HepG2 (cell line): ENCODE measurements around the gene TTC32. TPM values are rescaled to one million over a fixed set of nuclear protein-coding genes. Genes with fewer than 3 reads are reported as not detected.

Experiments
- ATAC-seq: fragments of 200-7000 bp; cut with Tn5 transposase; 3 replicates; pipeline ENCODE4 v1.9.1; 2020; ENCODE audit warnings: mild to moderate bottlenecking, moderate library complexity
- BruUV-seq: library from RNA; stranded (reverse); fragments of 400-500 nt; replicated peaks from 2 replicates; lab custom pipeline; 2021; lab: Mats Ljungman, UMichigan
- CTCF ChIA-PET: fragments of 300-600 bp; formaldehyde crosslinking; extraction: SDS; loops from one replicate; lab custom pipeline; 2021; ENCODE audit warnings: low total read pairs, inconsistent platforms, low intra/inter-chr PET ratio; lab: Yijun Ruan, JAX
- POLR2A ChIA-PET: fragments of 350-600 bp; sonication (Branson Sonifier 250); formaldehyde crosslinking; loops from one replicate; lab custom pipeline; 2020; ENCODE audit warnings: antibody characterized with exemption, inconsistent platforms; lab: Yijun Ruan, JAX
- DNase-seq: peaks from one replicate; pipeline ENCODE4 v3.0.0-alpha.2; 2015; ENCODE audit warnings: low spot score
- FAIRE-seq: peaks from 3 replicates; lab custom pipeline; 2011; peaks lifted over from hg19 to GRCh38; lab: Jason Lieb, UNC
- H2AFZ ChIP-seq: one replicate; pipeline ENCODE4 v1.6.1; 2011; ENCODE audit warnings: low read length, inconsistent platforms
- H3K27ac ChIP-seq: fragments of 300-600 bp; 3 replicates; pipeline ENCODE4 v1.8.0; 2011; ENCODE audit warnings: mixed run types, mild to moderate bottlenecking, mixed read lengths, low read length, inconsistent platforms; ENCODE audit not compliant: insufficient read depth; ENCODE audit errors: extremely low read length
- H3K27me3 ChIP-seq, 2 experiments: fragments of 200-600 bp in 1 of 2; 2 replicates in 1 of 2; 3 replicates in 1 of 2; pipeline versions ENCODE4 v1.6.0 to v1.8.0; 2011; ENCODE audit warnings: low read length in 2 of 2, mild to moderate bottlenecking in 2 of 2, moderate library complexity in 2 of 2, inconsistent platforms in 1 of 2; ENCODE audit not compliant: insufficient read depth in 2 of 2, control insufficient read depth in 1 of 2
- H3K36me3 ChIP-seq, 2 experiments: fragments of 200-600 bp in 1 of 2; replicated peaks in 1 of 2; 2 replicates in 1 of 2; 3 replicates in 1 of 2; pipeline versions ENCODE4 v1.5.1 to v1.8.0; 2011; ENCODE audit warnings: low read length in 2 of 2, inconsistent platforms in 1 of 2; ENCODE audit not compliant: insufficient read depth in 2 of 2, control insufficient read depth in 1 of 2
- H3K4me1 ChIP-seq: 2 replicates; pipeline ENCODE4 v1.5.1; 2012; ENCODE audit warnings: low read length, inconsistent platforms; ENCODE audit not compliant: insufficient read depth
- H3K4me2 ChIP-seq: 2 replicates; pipeline ENCODE4 v1.6.0; 2011; ENCODE audit warnings: low read depth, low read length, inconsistent platforms
- H3K4me3 ChIP-seq, 3 experiments: fragments of 200-600 bp in 1 of 3; sonication (generic), shearing (Covaris generic) in 1 of 3; replicated peaks in 1 of 3; 2 replicates each; pipeline ENCODE4 v1.5.1; 2011 to 2016; ENCODE audit warnings: low read length in 3 of 3, inconsistent platforms in 2 of 3, low read depth in 2 of 3, mild to moderate bottlenecking in 2 of 3, control low read depth in 1 of 3, mixed read lengths in 1 of 3; ENCODE audit not compliant: insufficient read depth in 1 of 3
- H3K79me2 ChIP-seq: one replicate; pipeline ENCODE4 v1.6.1; 2011; ENCODE audit warnings: low read length, inconsistent platforms; ENCODE audit not compliant: insufficient read depth
- H3K9ac ChIP-seq: 2 replicates; pipeline ENCODE4 v1.6.0; 2011; ENCODE audit warnings: mild to moderate bottlenecking, low read depth, low read length, inconsistent platforms; ENCODE audit not compliant: insufficient read depth
- H3K9me3 ChIP-seq: 2 replicates; pipeline ENCODE4 v1.5.1; 2012; ENCODE audit warnings: mild to moderate bottlenecking, low read length
- H4K20me1 ChIP-seq: 2 replicates; pipeline ENCODE4 v1.6.0; 2011; ENCODE audit warnings: inconsistent platforms, mild to moderate bottlenecking, low read length, moderate library complexity; ENCODE audit not compliant: insufficient read depth
- ASH2L ChIP-seq: fragments of 300-600, 200-600 bp; sonication (generic); IDR thresholded peaks from 2 replicates; pipeline ENCODE4 v1.7.0; 2017; ENCODE audit warnings: low read depth, mild to moderate bottlenecking, moderate library complexity, mixed read lengths, low read length; ENCODE audit not compliant: insufficient read length
- CSRNP2 ChIP-seq: sonication (generic); formaldehyde crosslinking; conservative IDR thresholded peaks from 2 replicates; pipeline ENCODE4 v1.8.0; 2022; ENCODE audit warnings: low read depth, missing genetic modification reagents
- DPF2 ChIP-seq: sonication (generic); formaldehyde crosslinking; IDR thresholded peaks from 2 replicates; pipeline ENCODE4 v1.4.0; 2020; ENCODE audit warnings: mild to moderate bottlenecking, low read depth, missing genetic modification reagents, borderline replicate concordance
- DRAP1 ChIP-seq: IDR thresholded peaks from 2 replicates; pipeline ENCODE4 v1.6.1; 2016; ENCODE audit warnings: missing genetic modification reagents, missing compliant biosample characterization
- HDAC2 ChIP-seq: sonication (generic); formaldehyde crosslinking; IDR thresholded peaks from 2 replicates; pipeline ENCODE4 v1.4.0; 2020; ENCODE audit warnings: missing genetic modification reagents
- PAXIP1 ChIP-seq: sonication (generic); formaldehyde crosslinking; conservative IDR thresholded peaks from 2 replicates; pipeline ENCODE4 v1.4.0; 2020; ENCODE audit warnings: mild to moderate bottlenecking, missing genetic modification reagents, moderate library complexity
- POGZ ChIP-seq: sonication (generic); formaldehyde crosslinking; IDR thresholded peaks from 2 replicates; pipeline ENCODE4 v1.4.0; 2020; ENCODE audit warnings: mild to moderate bottlenecking, missing genetic modification reagents
- SIN3A ChIP-seq: IDR thresholded peaks from 2 replicates; pipeline ENCODE4 v1.6.1; 2011; ENCODE audit warnings: low read depth, mild to moderate bottlenecking, control low read depth, low read length, borderline replicate concordance
- TCF12 ChIP-seq, 2 experiments: fragments of 450-650 bp in 1 of 2; sonication (generic) in 1 of 2; formaldehyde crosslinking in 1 of 2; IDR thresholded peaks; 2 replicates each; pipeline versions ENCODE4 v1.6.1 to v1.8.0; 2017 to 2022; ENCODE audit warnings: antibody characterized with exemption in 1 of 2, mild to moderate bottlenecking in 1 of 2, missing genetic modification reagents in 1 of 2, moderate library complexity in 1 of 2
- TCF7L2 ChIP-seq: IDR thresholded peaks from 2 replicates; pipeline ENCODE4 v1.6.1; 2011; ENCODE audit warnings: mild to moderate bottlenecking, low read depth, low read length, moderate library complexity
- ZMYM3 ChIP-seq: sonication (generic); formaldehyde crosslinking; IDR thresholded peaks from 2 replicates; pipeline ENCODE4 v1.5.1; 2020; ENCODE audit warnings: mild to moderate bottlenecking, missing genetic modification reagents
- ZMYM4 ChIP-seq: sonication (generic); formaldehyde crosslinking; IDR thresholded peaks from 2 replicates; pipeline ENCODE4 v1.8.1; 2023; ENCODE audit warnings: mild to moderate bottlenecking, missing genetic modification reagents
- ZNF121 ChIP-seq: sonication (generic); formaldehyde crosslinking; IDR thresholded peaks from 2 replicates; pipeline ENCODE4 v1.5.0; 2020; ENCODE audit warnings: mild to moderate bottlenecking, missing genetic modification reagents
- ZNF180 ChIP-seq: sonication (generic); formaldehyde crosslinking; IDR thresholded peaks from 2 replicates; pipeline ENCODE4 v1.4.0; 2020; ENCODE audit warnings: low read depth, missing genetic modification reagents, borderline replicate concordance
- ZNF3 ChIP-seq: IDR thresholded peaks from 2 replicates; pipeline ENCODE4 v1.7.0; 2017; ENCODE audit warnings: inconsistent platforms
- ZNF572 ChIP-seq: sonication (generic); formaldehyde crosslinking; IDR thresholded peaks from 2 replicates; pipeline ENCODE4 v1.5.1; 2020; ENCODE audit warnings: mild to moderate bottlenecking, missing genetic modification reagents
- ZNF580 ChIP-seq: IDR thresholded peaks from 2 replicates; pipeline ENCODE4 v1.6.1; 2016; ENCODE audit warnings: low read depth, borderline replicate concordance
- ZNF740 ChIP-seq: sonication (generic); formaldehyde crosslinking; IDR thresholded peaks from 2 replicates; pipeline ENCODE4 v1.4.0; 2020; ENCODE audit warnings: missing genetic modification reagents
- WGBS: methylation state at CpG from one replicate; pipeline ENCODE4 v1.1.6; 2017; ENCODE audit warnings: low lambda C conversion rate; 5-methylcytosine and 5-hydroxymethylcytosine counted together
- in situ Hi-C: cut with HindIII; loops from 2 replicates; pipeline ENCODE4 v1.10.0; 2017; ENCODE audit warnings: low pct_unique_long_range_greater_than_20kb; ENCODE audit not compliant: extremely low pct_ligation_motif_present
- intact Hi-C: fragments of 100-400 bp; cut with micrococcal nuclease; formaldehyde crosslinking; loops from one replicate; pipeline ENCODE4 v1.10.0; 2022; ENCODE audit not compliant: unreplicated experiment
- polyA plus RNA-seq, 8 experiments: library from polyadenylated mRNA; depleted of rRNA in 3 of 8; stranded (reverse) in 7 of 8; unstranded in 1 of 8; fragments of >200 nt; fragmentation: Illumina TruSeq in 4 of 8; extraction: Trizol in 4 of 8; gene quantifications; 2 replicates each; pipeline versions ENCODE4 v1.2.1 to v1.2.3, GENCODE V29; 2011 to 2016; ENCODE audit warnings: low read depth in 4 of 8, missing spikeins in 1 of 8, mixed read lengths in 1 of 8; ENCODE audit not compliant: insufficient read depth in 1 of 8
- total RNA-seq, 5 experiments: library from RNA; depleted of rRNA; stranded (reverse); fragments of >200 nt; fragmentation: Illumina TruSeq; extraction: Trizol; gene quantifications; 2 replicates each; pipeline ENCODE4 v1.2.3, GENCODE V29; 2016; ENCODE audit warnings: low read depth in 1 of 5

Gene TTC32
- total and polyA plus RNA-seq, 2 of the 13 experiments (the other 11 are each of a cell fraction or from before 2014, with no cell fraction given) = 21.6 to 38.3 TPM

GRCh38 chr2:19894134-19894792 is 7.5 kb downstream of the TTC32 start:
- H3K36me3 ChIP-seq = 0 out of 5 replicates have a peak, but pooled peaks cover 0 to 3% of the 10 kb centered on the region in 2 experiments
- peak overlapping the region; percentile 58 for H3K4me2 ChIP-seq
- H3K27me3 ChIP-seq = no peaks in the 10 kb centered on the region
- no peaks in the 10 kb centered on the region for H3K9me3 ChIP-seq
- 0 out of 6 replicates have a peak overlapping the region, but pooled peaks of 1 of the 3 experiments have one; percentile 13 for H3K4me3 ChIP-seq
- H3K79me2 ChIP-seq = peaks cover 39% of the 10 kb centered on the region
- peaks cover 67% of the 10 kb centered on the region for H3K4me1 ChIP-seq
- no peak for FAIRE-seq
- ChIA-PET POLR2A (no interaction called here), CTCF (no interaction called here)
- H4K20me1 ChIP-seq = 0 out of 2 replicates have a peak, but pooled peaks cover 7% of the 10 kb centered on the region
- 47% methylated on average over 4 of the region's 4 CpGs for WGBS
- no TSS peak for BruUV-seq
- intact Hi-C loops = no loop called here
- no peak overlapping the region for H2AFZ ChIP-seq
- in situ Hi-C loops = no loop called here
- ATAC-seq = peak; percentile 18; the same call in 2 of the 3 replicates
- peak overlapping the region; percentile 55 for H3K27ac ChIP-seq
- peak overlapping the region; percentile 10; the same call in 1 of the 2 replicates for H3K9ac ChIP-seq
- DNase-seq = no peak
- TF ChIP-seq ZNF572 (CRISPR knock-in tag) = no peak
- peak; percentile 62 for TF ChIP-seq PAXIP1 (CRISPR knock-in tag)
- TF ChIP-seq DPF2 (CRISPR knock-in tag) = 0 out of 2 replicates have a peak, but pooled peaks have one; percentile 6
- no peak for TF ChIP-seq ZNF580 (CRISPR knock-in tag)
- no peak for TF ChIP-seq SIN3A
- TF ChIP-seq ZNF740 (CRISPR knock-in tag) = no peak
- no peak for TF ChIP-seq DRAP1 (CRISPR knock-in tag)
- no peak for TF ChIP-seq ZNF3 (CRISPR knock-in tag)
- TF ChIP-seq ZNF121 (CRISPR knock-in tag) = peak; percentile 98
- TF ChIP-seq CSRNP2 = no peak
- TF ChIP-seq ASH2L = peak; percentile 16
- 0 out of 2 replicates have a peak, but pooled peaks have one; percentile 41 for TF ChIP-seq ZMYM4
- peak; percentile 44 for TF ChIP-seq POGZ
- TF ChIP-seq ZMYM3 (CRISPR knock-in tag) = peak; percentile 94
- 0 out of 2 replicates have a peak, but pooled peaks have one; percentile 30 for TF ChIP-seq HDAC2
- no peak for TF ChIP-seq TCF7L2
- TF ChIP-seq ZNF180 (CRISPR knock-in tag) = no peak
- TF ChIP-seq TCF12 (IDR thresholded peaks at IDR 0.05) = no peak
- no peak for TF ChIP-seq TCF12 (CRISPR knock-in tag; IDR thresholded peaks at IDR 0.05)
